ENCODE results near the gene GLRX5.
A peak's percentile ranks its signal among the peaks of the same experiment; 100 is the strongest.
"Not testable (repeated sequence)": the region's sequence is repeated elsewhere in the genome, so short reads cannot be mapped to it uniquely, and the experiment has no call there.

GLRX5 gene

DNA sequence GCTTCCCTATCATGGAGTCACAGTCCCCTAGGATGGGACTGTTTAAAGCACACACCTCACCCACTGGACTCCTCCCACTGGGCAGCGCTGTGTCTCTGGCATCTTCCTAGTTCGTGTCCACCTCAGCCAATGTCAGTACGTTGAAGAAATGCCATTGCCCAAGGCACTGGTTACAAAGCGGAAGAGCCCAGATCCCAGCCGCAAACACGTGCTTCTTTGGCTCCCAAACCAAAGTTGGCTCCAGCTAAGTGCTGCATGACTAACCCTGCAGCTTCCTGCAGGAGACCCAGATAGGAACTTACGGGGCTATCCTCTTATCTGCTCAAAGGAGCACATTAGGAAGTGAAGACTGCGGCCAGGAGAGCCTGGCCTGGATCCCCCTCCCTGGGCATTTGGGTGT, 27.7 kb upstream of the GLRX5 start:
- no peak overlapping the region for H3K4me3 ChIP-seq (ENCODE audit: low read depth, low read length)
- peak; percentile 95 for DNase-seq (ENCODE audit: low read depth)
- no peak for TF ChIP-seq POLR2A (IDR thresholded peaks at IDR 0.05; ENCODE audit: extremely low read depth, insufficient read length)
- TF ChIP-seq MAX (IDR thresholded peaks at IDR 0.05; ENCODE audit: low read depth, low read length) = peak; percentile 92

GRCh38 chr14:95507701-95508103, 27.1 kb upstream of the GLRX5 start:
- TF ChIP-seq MAX (IDR thresholded peaks at IDR 0.05; ENCODE audit: low read depth, low read length) (no peak), CTCF (IDR thresholded peaks at IDR 0.05; ENCODE audit: low read depth, low read length) (no peak), POLR2A (IDR thresholded peaks at IDR 0.05; ENCODE audit: extremely low read depth, insufficient read length) (no peak), MYC (IDR thresholded peaks at IDR 0.05; ENCODE audit: low read depth, low read length) (no peak)
- no peak overlapping the region for H3K4me3 ChIP-seq (ENCODE audit: low read depth, low read length)
- DNase-seq (ENCODE audit: low read depth) = peak; percentile 71

GRCh38 chr14:95508377-95508776, 26.5 kb upstream of the GLRX5 start:
- H3K4me3 ChIP-seq (ENCODE audit: low read depth, low read length) = no peak overlapping the region
- no peak for DNase-seq (ENCODE audit: low read depth)
- TF ChIP-seq MAX (IDR thresholded peaks at IDR 0.05; ENCODE audit: low read depth, low read length) = no peak
- no peak for TF ChIP-seq POLR2A (IDR thresholded peaks at IDR 0.05; ENCODE audit: extremely low read depth, insufficient read length)
- TF ChIP-seq CTCF (IDR thresholded peaks at IDR 0.05; ENCODE audit: low read depth, low read length) = no peak
- TF ChIP-seq MYC (IDR thresholded peaks at IDR 0.05; ENCODE audit: low read depth, low read length) = no peak

DNA sequence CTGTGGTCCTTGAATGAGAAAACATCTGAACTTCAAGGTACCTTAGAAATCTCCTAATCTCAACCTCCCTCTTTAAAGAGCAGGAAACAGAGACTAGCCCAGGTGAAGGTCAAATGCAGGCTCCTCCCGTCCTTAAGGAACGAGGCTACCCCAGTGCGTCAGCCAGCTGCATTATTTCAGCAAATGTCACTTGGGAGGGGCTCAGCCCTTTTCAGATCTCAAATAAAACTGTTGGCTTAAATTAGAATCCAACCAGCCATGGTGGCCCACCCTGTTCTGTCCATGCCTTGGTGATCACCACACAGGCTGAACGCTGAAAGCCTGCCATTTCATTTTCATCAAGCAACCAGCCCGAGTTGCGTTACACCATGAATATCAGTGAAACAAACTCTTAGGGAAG, 25.4 kb upstream of the GLRX5 start:
- no peak for DNase-seq (ENCODE audit: low read depth)
- H3K4me3 ChIP-seq (ENCODE audit: low read depth, low read length) = no peak overlapping the region
- no peak for TF ChIP-seq MAX (IDR thresholded peaks at IDR 0.05; ENCODE audit: low read depth, low read length)
- no peak for TF ChIP-seq MYC (IDR thresholded peaks at IDR 0.05; ENCODE audit: low read depth, low read length)
- TF ChIP-seq CTCF (IDR thresholded peaks at IDR 0.05; ENCODE audit: low read depth, low read length) = no peak
- TF ChIP-seq POLR2A (IDR thresholded peaks at IDR 0.05; ENCODE audit: extremely low read depth, insufficient read length) = no peak

DNA sequence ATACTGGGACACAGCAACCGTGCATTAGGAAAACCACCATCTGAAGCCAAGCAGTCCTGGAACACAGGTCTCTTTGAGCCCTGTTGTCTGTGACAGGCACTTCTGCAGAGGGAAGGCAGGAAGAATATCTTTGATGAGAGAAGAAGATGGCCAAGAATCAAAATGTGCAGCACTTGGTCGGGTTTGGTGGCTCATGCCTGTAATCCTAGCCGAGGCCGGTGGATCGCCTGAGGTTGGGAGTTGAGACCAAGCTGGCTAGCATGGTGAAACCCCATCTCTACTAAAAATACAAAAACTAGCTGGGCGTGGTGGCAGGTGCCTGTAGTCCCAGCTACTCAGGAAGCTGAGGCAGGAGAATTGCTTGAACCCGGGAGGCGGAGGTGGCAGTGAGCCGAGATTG, 24.5 kb upstream of the GLRX5 start:
- H3K4me3 ChIP-seq (ENCODE audit: low read depth, low read length); DNase-seq (ENCODE audit: low read depth): not testable (repeated sequence)

GRCh38 chr14:95510804-95511203, 24.0 kb upstream of the GLRX5 start:
- TF ChIP-seq CTCF (IDR thresholded peaks at IDR 0.05; ENCODE audit: low read depth, low read length) = no peak
- no peak for TF ChIP-seq MAX (IDR thresholded peaks at IDR 0.05; ENCODE audit: low read depth, low read length)
- TF ChIP-seq MYC (IDR thresholded peaks at IDR 0.05; ENCODE audit: low read depth, low read length) = no peak
- no peak for TF ChIP-seq POLR2A (IDR thresholded peaks at IDR 0.05; ENCODE audit: extremely low read depth, insufficient read length)
- no peak overlapping the region for H3K4me3 ChIP-seq (ENCODE audit: low read depth, low read length)
- no peak for DNase-seq (ENCODE audit: low read depth)

- no peak for TF ChIP-seq MAX (IDR thresholded peaks at IDR 0.05; ENCODE audit: low read depth, low read length)
- no peak for TF ChIP-seq POLR2A (IDR thresholded peaks at IDR 0.05; ENCODE audit: extremely low read depth, insufficient read length)
- TF ChIP-seq MYC (IDR thresholded peaks at IDR 0.05; ENCODE audit: low read depth, low read length) = no peak
- no peak for TF ChIP-seq CTCF (IDR thresholded peaks at IDR 0.05; ENCODE audit: low read depth, low read length)
- no peak overlapping the region for H3K4me3 ChIP-seq (ENCODE audit: low read depth, low read length)
- DNase-seq (ENCODE audit: low read depth) = no peak
These were observed 23.2 kb upstream of the GLRX5 start for GRCh38 chr14:95511687-95512086.

Measured in NB4 (cell line).